ENCODE results near the gene CEP152.

Gene CEP152

DNA sequence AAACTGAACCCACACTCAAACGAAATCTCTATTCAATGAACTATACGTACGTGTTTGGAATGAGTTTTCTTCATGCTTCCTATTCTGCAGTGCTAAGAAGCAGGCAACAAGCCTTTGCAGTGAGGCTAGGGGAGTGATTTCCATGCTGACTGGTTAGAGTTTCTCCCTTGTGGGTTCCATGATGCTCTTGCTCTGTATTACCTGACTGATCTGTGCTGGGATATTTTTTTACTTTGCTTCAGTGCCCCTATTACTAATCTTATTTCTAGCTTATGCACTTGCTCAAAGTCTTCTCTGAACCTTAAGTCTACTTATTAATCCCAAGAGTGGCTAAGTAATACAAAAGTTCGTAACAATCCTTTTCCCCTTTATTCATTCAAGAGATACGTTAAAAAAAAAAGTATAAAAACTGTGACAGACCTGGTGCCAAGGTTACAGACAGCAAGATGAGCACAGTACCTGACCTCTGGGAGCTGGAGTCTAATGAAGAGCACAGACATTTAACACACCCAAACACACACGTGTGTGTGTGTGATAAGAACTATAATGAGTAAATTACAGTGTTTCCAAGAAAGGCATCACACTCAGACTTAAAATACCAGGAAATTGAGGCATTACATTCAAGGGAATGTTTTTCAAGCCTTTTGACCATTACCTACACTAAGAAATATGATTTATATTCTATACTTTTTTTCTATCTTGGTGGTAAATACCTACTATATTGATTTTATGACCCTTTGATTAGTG, 114.9 kb downstream of the CEP152 start:
- Histone ChIP-seq H3K79me2 (ENCODE audit: low read length) (no peaks in the 10 kb centered on the region), H3K36me3 (replicated peaks; ENCODE audit: low read depth, low read length) (peaks cover 5% of the 10 kb centered on the region)

DNA sequence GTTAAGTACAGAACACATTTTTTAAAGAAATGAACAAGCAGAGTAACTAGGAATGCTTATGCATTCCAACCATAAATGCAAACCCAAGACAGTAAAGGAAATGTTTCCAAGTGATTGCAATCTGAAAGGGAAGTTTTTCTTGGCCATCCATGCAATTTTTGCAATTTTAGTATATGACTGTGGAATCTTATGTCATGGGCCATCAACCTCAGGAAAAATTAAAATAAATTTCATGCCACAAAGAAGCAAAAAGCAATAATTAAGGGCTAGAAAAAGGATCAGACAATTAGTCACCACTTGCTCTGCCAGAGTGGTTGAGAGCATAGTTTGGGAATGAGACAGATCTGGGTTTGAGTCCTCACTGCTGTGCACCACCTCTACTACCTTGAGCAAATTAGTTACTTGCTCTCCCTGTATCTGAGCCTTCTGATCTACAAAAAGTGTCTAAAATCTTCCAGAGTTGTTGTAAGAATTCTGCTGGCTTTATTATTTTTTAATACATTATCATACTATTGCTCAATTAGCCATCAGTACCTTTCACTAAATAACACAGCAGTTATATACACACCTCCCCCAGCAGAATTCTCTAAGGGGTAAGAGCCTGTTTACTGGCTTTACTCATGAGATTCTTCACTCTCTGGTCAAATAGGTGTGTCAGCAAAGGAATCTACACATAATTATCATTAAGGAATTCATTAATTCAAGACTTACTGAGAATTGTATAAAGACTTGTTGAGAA, 115.6 kb downstream of the CEP152 start:
- Histone ChIP-seq H3K27me3 (ENCODE audit: low read depth, low read length) (no peaks in the 10 kb centered on the region), H3K9me3 (ENCODE audit: insufficient read depth, low read length) (no peaks in the 10 kb centered on the region), H3K36me3 (replicated peaks; ENCODE audit: low read depth, low read length) (peaks cover 5% of the 10 kb centered on the region), H4K20me1 (ENCODE audit: insufficient read depth, low read length) (no peaks in the 10 kb centered on the region), H3K9ac (ENCODE audit: low read length) (no peak overlapping the region), H3K4me1 (ENCODE audit: low read length) (peaks cover 9% of the 10 kb centered on the region), H2AFZ (ENCODE audit: low read depth, low read length) (no peak overlapping the region), H3K4me3 (ENCODE audit: low read length) (no peak overlapping the region), H3K27ac (ENCODE audit: low read length) (no peak overlapping the region), H3K4me2 (ENCODE audit: low read length) (no peak overlapping the region), H3K79me2 (ENCODE audit: low read length) (no peaks in the 10 kb centered on the region)
- TF ChIP-seq EZH2phosphoT487 (IDR thresholded peaks at IDR 0.05; ENCODE audit: low read depth), result no peak
- TF ChIP-seq, protein P1, sequence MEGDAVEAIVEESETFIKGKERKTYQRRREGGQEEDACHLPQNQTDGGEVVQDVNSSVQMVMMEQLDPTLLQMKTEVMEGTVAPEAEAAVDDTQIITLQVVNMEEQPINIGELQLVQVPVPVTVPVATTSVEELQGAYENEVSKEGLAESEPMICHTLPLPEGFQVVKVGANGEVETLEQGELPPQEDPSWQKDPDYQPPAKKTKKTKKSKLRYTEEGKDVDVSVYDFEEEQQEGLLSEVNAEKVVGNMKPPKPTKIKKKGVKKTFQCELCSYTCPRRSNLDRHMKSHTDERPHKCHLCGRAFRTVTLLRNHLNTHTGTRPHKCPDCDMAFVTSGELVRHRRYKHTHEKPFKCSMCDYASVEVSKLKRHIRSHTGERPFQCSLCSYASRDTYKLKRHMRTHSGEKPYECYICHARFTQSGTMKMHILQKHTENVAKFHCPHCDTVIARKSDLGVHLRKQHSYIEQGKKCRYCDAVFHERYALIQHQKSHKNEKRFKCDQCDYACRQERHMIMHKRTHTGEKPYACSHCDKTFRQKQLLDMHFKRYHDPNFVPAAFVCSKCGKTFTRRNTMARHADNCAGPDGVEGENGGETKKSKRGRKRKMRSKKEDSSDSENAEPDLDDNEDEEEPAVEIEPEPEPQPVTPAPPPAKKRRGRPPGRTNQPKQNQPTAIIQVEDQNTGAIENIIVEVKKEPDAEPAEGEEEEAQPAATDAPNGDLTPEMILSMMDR (IDR thresholded peaks at IDR 0.05; ENCODE audit: low read depth, low read length), result no peak

More for the DNA sequence above, 114.9 kb downstream of the CEP152 start:
- TF ChIP-seq, protein P1 (IDR thresholded peaks at IDR 0.05; ENCODE audit: low read depth, low read length), result no peak
- no peak for TF ChIP-seq EZH2phosphoT487 (IDR thresholded peaks at IDR 0.05; ENCODE audit: low read depth)
- Histone ChIP-seq H4K20me1 (ENCODE audit: insufficient read depth, low read length) (no peaks in the 10 kb centered on the region), H3K4me3 (ENCODE audit: low read length) (no peak overlapping the region), H3K4me1 (ENCODE audit: low read length) (peaks cover 9% of the 10 kb centered on the region), H3K9me3 (ENCODE audit: insufficient read depth, low read length) (no peaks in the 10 kb centered on the region), H2AFZ (ENCODE audit: low read depth, low read length) (no peak overlapping the region), H3K4me2 (ENCODE audit: low read length) (no peak overlapping the region), H3K9ac (ENCODE audit: low read length) (no peak overlapping the region), H3K27ac (ENCODE audit: low read length) (no peak overlapping the region), H3K27me3 (ENCODE audit: low read depth, low read length) (no peaks in the 10 kb centered on the region)

GRCh38 chr15:48693484-48693883, 117.4 kb downstream of the CEP152 start:
- no peak overlapping the region for H2AFZ ChIP-seq (ENCODE audit: low read depth, low read length)
- no peak overlapping the region for H3K4me2 ChIP-seq (ENCODE audit: low read length)
- TF ChIP-seq, protein P1 (IDR thresholded peaks at IDR 0.05; ENCODE audit: low read depth, low read length), result no peak
- no peak for TF ChIP-seq EZH2phosphoT487 (IDR thresholded peaks at IDR 0.05; ENCODE audit: low read depth)
- no peak overlapping the region for H3K27ac ChIP-seq (ENCODE audit: low read length)
- H3K9ac ChIP-seq (ENCODE audit: low read length), result no peak overlapping the region
- no peaks in the 10 kb centered on the region for H3K79me2 ChIP-seq (ENCODE audit: low read length)
- H3K27me3 ChIP-seq (ENCODE audit: low read depth, low read length), result no peaks in the 10 kb centered on the region
- no peaks in the 10 kb centered on the region for H4K20me1 ChIP-seq (ENCODE audit: insufficient read depth, low read length)
- H3K9me3 ChIP-seq (ENCODE audit: insufficient read depth, low read length), result no peaks in the 10 kb centered on the region
- H3K36me3 ChIP-seq (replicated peaks; ENCODE audit: low read depth, low read length), result peaks cover 5% of the 10 kb centered on the region
- peaks cover 9% of the 10 kb centered on the region for H3K4me1 ChIP-seq (ENCODE audit: low read length)
- H3K4me3 ChIP-seq (ENCODE audit: low read length), result no peak overlapping the region

DNA sequence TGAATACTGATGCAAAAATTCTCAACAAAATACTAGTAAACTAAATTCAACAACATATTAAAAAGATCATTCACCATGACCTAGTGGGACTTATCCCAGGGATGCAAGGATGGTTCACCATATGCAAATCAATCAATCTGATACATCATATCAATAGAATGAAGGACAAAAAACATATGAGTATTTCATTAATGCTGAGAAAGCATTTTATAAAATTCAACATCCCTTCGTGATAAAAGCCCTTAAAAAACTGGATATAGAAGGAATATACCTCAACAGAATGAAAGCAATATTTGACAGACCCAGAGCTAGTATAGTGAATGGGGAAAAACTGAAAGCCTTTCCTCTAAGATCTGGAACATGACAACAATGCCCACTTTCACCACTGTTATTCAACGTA, 122.4 kb downstream of the CEP152 start:
- Histone ChIP-seq H2AFZ (ENCODE audit: low read depth, low read length) (no peak overlapping the region), H3K9me3 (ENCODE audit: insufficient read depth, low read length) (no peaks in the 10 kb centered on the region), H3K79me2 (ENCODE audit: low read length) (no peaks in the 10 kb centered on the region), H3K9ac (ENCODE audit: low read length) (no peak overlapping the region), H3K36me3 (replicated peaks; ENCODE audit: low read depth, low read length) (no peaks in the 10 kb centered on the region), H3K4me1 (ENCODE audit: low read length) (no peaks in the 10 kb centered on the region), H4K20me1 (ENCODE audit: insufficient read depth, low read length) (no peaks in the 10 kb centered on the region), H3K27me3 (ENCODE audit: low read depth, low read length) (no peaks in the 10 kb centered on the region), H3K4me2 (ENCODE audit: low read length) (no peak overlapping the region), H3K4me3 (ENCODE audit: low read length) (no peak overlapping the region), H3K27ac (ENCODE audit: low read length) (no peak overlapping the region)
- TF ChIP-seq, protein P1 (IDR thresholded peaks at IDR 0.05; ENCODE audit: low read depth, low read length), result no peak
- TF ChIP-seq EZH2phosphoT487 (IDR thresholded peaks at IDR 0.05; ENCODE audit: low read depth), result no peak
